SH-SY5Y (cell line): Measurements from ENCODE around the gene CIBAR2.

ENCODE experiments used
- GATA2 ChIP-seq: IDR thresholded peaks from 2 replicates; pipeline ENCODE4 v1.6.1; 2011; ENCODE audit warnings: mild to moderate bottlenecking, low read depth, low read length
- GATA3 ChIP-seq: IDR thresholded peaks from 2 replicates; pipeline ENCODE4 v1.6.1; 2011; ENCODE audit warnings: low read depth, mild to moderate bottlenecking, low read length, moderate library complexity

DNA sequence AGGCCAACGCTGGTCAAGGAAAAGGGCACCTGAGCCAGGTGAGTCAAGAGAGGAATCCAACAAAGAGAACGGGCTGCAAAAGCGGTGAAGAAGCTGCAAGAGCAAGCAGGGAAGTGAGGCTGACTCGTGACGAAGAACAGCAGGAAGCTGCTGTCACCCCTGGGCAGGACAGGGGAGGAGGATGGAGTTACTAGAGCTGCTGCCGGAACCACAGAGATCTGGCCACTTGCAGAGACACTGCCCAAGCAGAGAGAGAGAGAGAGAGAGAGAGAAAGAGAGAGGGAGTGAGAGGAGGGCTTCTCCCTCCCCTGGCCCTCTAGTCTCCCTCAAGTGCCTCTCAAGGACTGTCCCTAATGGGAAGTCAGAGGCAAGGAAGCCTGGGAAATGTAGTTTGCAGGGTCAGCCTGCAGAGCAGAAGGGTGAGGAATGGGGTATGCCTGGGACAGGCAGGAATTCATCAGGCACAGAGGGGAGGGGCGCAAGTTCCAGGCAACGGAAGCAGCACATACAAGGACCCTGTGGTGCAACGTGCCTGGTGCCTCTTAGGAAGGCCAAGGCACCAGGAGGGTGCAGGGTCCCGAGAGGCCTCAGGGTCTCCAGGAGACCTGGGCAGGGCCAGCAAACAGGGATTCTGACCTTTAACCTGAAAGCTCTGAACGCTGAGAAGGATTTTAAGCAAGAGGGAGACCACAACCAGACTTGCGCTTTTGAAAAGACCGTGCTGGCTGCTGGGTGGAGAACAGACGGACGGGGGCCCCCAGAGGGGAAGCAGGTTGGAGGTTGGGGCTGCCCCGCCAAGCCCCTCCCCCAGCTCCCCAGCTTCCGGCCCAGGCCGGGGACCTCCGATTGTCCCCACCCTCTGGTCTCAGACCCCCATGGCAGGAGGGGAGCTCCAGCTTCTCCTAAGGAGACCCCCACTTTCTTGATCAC, 45.8 kb upstream of the CIBAR2 start:
- no peak for TF ChIP-seq GATA2
- TF ChIP-seq GATA3: no peak
